Ovary (tissue), 9 donors: ENCODE measurements around the gene XK. TPM values are rescaled to one million over a fixed set of nuclear protein-coding genes. Genes with fewer than 3 reads are reported as not detected.

ENCODE experiments used
- DNase-seq, 5 donors: peaks; one replicate each; pipeline ENCODE4 v3.0.0-alpha.2; 2019 to 2020
- H3K27ac ChIP-seq, 2 donors: fragments of 200-600 bp; one replicate each; pipeline versions ENCODE4 v1.5.1 to v1.8.0; 2019 to 2022
- H3K27me3 ChIP-seq: fragments of 200-600 bp; one replicate; pipeline ENCODE4 v1.8.0; 2022
- H3K36me3 ChIP-seq: fragments of 200-600 bp; sonication (generic); one replicate; pipeline ENCODE4 v1.5.1; 2019
- H3K4me1 ChIP-seq: one replicate; pipeline ENCODE4 v1.8.1; 2013; ENCODE audit warnings: mild to moderate bottlenecking, moderate library complexity; ENCODE audit not compliant: insufficient read depth
- H3K4me3 ChIP-seq: fragments of 200-600 bp; sonication (generic); one replicate; pipeline ENCODE4 v1.5.1; 2017
- H3K9me3 ChIP-seq, 2 donors: fragments of 200-600 bp in 1 of 2; sonication (generic) in 1 of 2; one replicate each; pipeline versions ENCODE4 v1.5.1 to v1.8.1; 2013 to 2019; ENCODE audit warnings: mild to moderate bottlenecking in 1 of 2, moderate library complexity in 1 of 2
- EP300 ChIP-seq: sonication (generic); formaldehyde crosslinking; IDR thresholded peaks from one replicate; pipeline ENCODE4 v1.6.1; 2017; ENCODE audit warnings: antibody characterized with exemption
- POLR2A ChIP-seq: fragments of 450-650 bp; IDR thresholded peaks from one replicate; pipeline ENCODE4 v1.6.1; 2017; ENCODE audit warnings: antibody characterized with exemption, mild to moderate bottlenecking, moderate library complexity
- WGBS, 3 donors: extraction: QIAGEN DNeasy Blood & Tissue Kit in 1 of 3; methylation state at CpG; one replicate each; pipeline versions ENCODE4 v1.1.5 to v1.1.7; 2013 to 2017; 5-methylcytosine and 5-hydroxymethylcytosine counted together
- intact Hi-C, 4 donors: fragments of 100-400 bp; cut with DNase I; formaldehyde crosslinking; loops; one replicate each; pipeline versions ENCODE4 v1.11.0 to v1.15.1; 2022 to 2023
- polyA plus RNA-seq, 2 donors: library from polyadenylated mRNA; stranded (reverse); fragments of 200-250 nt in 1 of 2; fragments of 350-450 nt in 1 of 2; fragmentation: Illumina TruSeq in 1 of 2; extraction: RNeasy Lipid Tissue Mini Kit (QIAGEN cat#74804) in 1 of 2; gene quantifications; one replicate each; pipeline ENCODE4 v1.2.3, GENCODE V29; 2013 to 2014
- total RNA-seq, 7 donors: library from RNA; depleted of rRNA in 2 of 7; stranded (reverse); fragments of >200 nt in 2 of 7; fragmentation: NEBNext Ultra II Directional in 3 of 7; extraction: Animal tissue kit (Norgen Biotek cat#: 25700) in 3 of 7; gene quantifications; one replicate each; pipeline versions ENCODE4 v1.1.0 to v1.2.4, GENCODE V29; 2016 to 2023
- TF ChIP-seq, protein P1 (sequence below), 3 donors: fragments of 450-650 bp in 2 of 3; fragments of 200-600 bp in 1 of 3; IDR thresholded peaks; one replicate each; pipeline versions ENCODE4 v1.5.1 to v1.8.0; 2016 to 2022; ENCODE audit warnings: antibody characterized with exemption in 3 of 3, mild to moderate bottlenecking in 1 of 3
- donor health status: DM: no; HTN: no; CAD: no; lungs with moderate emphysema.
- donor health status: DM: no; HTN: no; CAD: no.
- donor health status: Bipolar disorder and iron deficiency.
- donor health status: DM: yes; HTN: yes; CAD: no.
- donor health status: DM: no; HTN: no; CAD: no.
- donor health status: DM: yes; HTN: yes; CAD: no.

Gene XK
- total and polyA plus RNA-seq, 9 donors: 0.40 to 2.5 (median 0.68) TPM

GRCh38 chrX:37677765-37678164 is 7.8 kb upstream of the XK start:
- TF ChIP-seq, protein P1, sequence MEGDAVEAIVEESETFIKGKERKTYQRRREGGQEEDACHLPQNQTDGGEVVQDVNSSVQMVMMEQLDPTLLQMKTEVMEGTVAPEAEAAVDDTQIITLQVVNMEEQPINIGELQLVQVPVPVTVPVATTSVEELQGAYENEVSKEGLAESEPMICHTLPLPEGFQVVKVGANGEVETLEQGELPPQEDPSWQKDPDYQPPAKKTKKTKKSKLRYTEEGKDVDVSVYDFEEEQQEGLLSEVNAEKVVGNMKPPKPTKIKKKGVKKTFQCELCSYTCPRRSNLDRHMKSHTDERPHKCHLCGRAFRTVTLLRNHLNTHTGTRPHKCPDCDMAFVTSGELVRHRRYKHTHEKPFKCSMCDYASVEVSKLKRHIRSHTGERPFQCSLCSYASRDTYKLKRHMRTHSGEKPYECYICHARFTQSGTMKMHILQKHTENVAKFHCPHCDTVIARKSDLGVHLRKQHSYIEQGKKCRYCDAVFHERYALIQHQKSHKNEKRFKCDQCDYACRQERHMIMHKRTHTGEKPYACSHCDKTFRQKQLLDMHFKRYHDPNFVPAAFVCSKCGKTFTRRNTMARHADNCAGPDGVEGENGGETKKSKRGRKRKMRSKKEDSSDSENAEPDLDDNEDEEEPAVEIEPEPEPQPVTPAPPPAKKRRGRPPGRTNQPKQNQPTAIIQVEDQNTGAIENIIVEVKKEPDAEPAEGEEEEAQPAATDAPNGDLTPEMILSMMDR (IDR thresholded peaks at IDR 0.05): no peak
- TF ChIP-seq POLR2A: no peak
- no peak for TF ChIP-seq EP300
- Histone ChIP-seq H3K4me3 (no peak overlapping the region), H3K27ac (no peak overlapping the region), H3K4me1 (no peaks in the 10 kb centered on the region), H3K9me3 (no peaks in the 10 kb centered on the region), H3K36me3 (no peaks in the 10 kb centered on the region), H3K27me3 (no peaks in the 10 kb centered on the region)
- intact Hi-C loops: no loop called here
- WGBS, 3 donors: 74 to 83% (median 76%) methylated on average over 1 of the region's 1 CpG
- no peak for DNase-seq

GRCh38 chrX:37678574-37678973 is 7.0 kb upstream of the XK start:
- H3K4me1 ChIP-seq: no peaks in the 10 kb centered on the region
- TF ChIP-seq POLR2A: no peak
- TF ChIP-seq, protein P1 (IDR thresholded peaks at IDR 0.05): no peak
- no peak for TF ChIP-seq EP300
- H3K27ac ChIP-seq: no peak overlapping the region
- 87 to 93% (median 91%) methylated on average over 1 of the region's 1 CpG for WGBS, 3 donors
- no peak for DNase-seq
- intact Hi-C loops: no loop called here
- no peak overlapping the region for H3K4me3 ChIP-seq
- H3K27me3 ChIP-seq: no peaks in the 10 kb centered on the region
- H3K36me3 ChIP-seq: no peaks in the 10 kb centered on the region
- no peaks in the 10 kb centered on the region for H3K9me3 ChIP-seq

GRCh38 chrX:37679230-37679629 is 6.4 kb upstream of the XK start:
- H3K27me3 ChIP-seq: no peaks in the 10 kb centered on the region
- H3K9me3 ChIP-seq: no peaks in the 10 kb centered on the region
- no peaks in the 10 kb centered on the region for H3K36me3 ChIP-seq
- intact Hi-C loops: no loop called here
- no peak overlapping the region for H3K27ac ChIP-seq
- TF ChIP-seq EP300: no peak
- TF ChIP-seq, protein P1 (IDR thresholded peaks at IDR 0.05): no peak
- TF ChIP-seq POLR2A: no peak
- WGBS, 3 donors: 54 to 62% (median 57%) methylated on average over 1 of the region's 1 CpG
- H3K4me3 ChIP-seq: no peak overlapping the region
- H3K4me1 ChIP-seq: no peaks in the 10 kb centered on the region
- DNase-seq: no peak

DNA sequence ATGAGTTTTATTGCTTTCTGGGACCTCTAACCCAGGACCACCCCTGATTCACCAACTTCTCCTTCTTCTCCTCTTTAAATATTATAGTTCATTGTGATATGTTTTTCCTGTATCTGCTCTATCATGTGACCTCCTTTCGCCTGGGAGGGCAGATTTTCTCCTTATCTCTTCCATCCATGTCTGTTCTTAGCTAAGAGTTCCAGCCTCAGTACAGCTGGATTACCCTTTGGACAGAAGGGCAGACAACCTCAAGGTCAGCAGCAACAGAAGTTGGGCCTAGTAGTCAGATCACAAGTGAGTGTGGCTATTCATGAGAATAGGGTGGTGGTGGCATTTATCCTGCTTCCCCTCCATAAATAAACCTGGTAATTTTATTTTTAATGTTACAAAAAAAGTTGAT is 5.7 kb upstream of the XK start:
- no peak for TF ChIP-seq EP300
- TF ChIP-seq, protein P1 (IDR thresholded peaks at IDR 0.05): no peak
- no peak for TF ChIP-seq POLR2A
- Histone ChIP-seq H3K4me1 (no peaks in the 10 kb centered on the region), H3K27me3 (no peaks in the 10 kb centered on the region), H3K36me3 (no peaks in the 10 kb centered on the region), H3K27ac (no peak overlapping the region), H3K4me3 (no peak overlapping the region), H3K9me3 (no peaks in the 10 kb centered on the region)
- intact Hi-C loops: no loop called here
- 52 to 66% (median 64%) methylated on average over 1 of the region's 1 CpG for WGBS, 3 donors
- no peak for DNase-seq

DNA sequence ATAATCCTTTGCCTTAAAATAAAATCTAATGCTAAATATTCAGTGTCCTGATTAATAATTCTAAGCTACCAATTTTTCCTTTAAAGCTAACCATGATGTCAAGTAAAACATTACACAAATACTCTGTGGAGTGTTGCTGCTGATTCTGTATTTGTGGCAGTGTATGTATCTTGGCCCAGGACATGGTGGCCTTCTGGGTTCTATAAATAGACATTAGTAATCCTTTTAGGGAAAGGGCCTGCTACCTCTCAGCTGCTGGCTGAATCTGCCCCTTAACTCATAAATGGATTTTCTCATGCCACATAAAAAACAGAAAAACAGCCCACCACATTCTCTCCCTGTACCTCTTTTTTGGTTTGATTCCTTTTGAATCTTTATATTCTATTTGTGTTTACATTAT is 1.2 kb upstream of the XK start:
- Histone ChIP-seq H3K4me3 (no peak overlapping the region), H3K27me3 (no peaks in the 10 kb centered on the region), H3K4me1 (no peaks in the 10 kb centered on the region), H3K27ac (no peak overlapping the region), H3K9me3 (no peaks in the 10 kb centered on the region), H3K36me3 (no peaks in the 10 kb centered on the region)
- DNase-seq: no peak
- TF ChIP-seq POLR2A (no peak), EP300 (no peak)
- TF ChIP-seq, protein P1 (IDR thresholded peaks at IDR 0.05): no peak
- intact Hi-C loops: no loop called here
